Measurements from ENCODE around the gene FALEC.
A peak's percentile ranks its signal among the peaks of the same experiment; 100 is the strongest.

The FALEC gene

DNA sequence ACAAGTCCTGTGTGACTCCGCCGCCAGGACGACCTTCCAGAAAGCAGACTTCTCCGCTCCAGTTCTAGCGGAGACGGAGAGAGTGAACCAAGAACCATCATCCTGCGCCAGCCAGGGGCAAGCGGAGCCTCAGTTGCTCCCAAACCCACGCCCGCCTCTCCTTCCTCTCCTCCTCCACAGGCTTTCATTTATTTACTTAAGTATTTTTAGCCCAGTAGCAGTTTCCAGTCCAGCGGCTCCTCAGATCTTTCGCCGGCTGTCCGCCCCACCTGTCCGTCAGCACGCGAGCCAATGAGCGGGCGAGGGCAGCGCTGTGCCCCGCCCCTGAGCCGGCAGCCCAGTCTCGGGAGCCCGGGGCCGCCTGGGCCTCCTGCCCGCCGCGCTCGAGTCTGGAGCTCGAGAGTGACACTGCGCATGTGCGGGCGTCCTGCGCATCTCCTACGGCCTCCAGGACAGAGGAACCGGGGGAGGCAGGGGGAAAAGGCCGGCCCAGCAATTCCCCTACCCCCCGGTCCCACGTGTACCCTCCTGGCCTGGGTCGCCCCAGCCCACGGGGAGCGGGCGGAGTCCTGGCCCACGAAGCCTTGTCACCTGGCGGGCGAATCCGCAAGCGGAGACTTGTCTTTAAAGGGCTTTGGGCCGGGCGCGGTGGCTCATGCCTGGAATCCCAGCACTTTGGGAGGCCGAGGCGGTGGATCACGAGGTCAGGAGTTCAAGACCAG is at the start of gene FALEC:
FALEC (plus strand) TSS at position 425 of the 722 bp plus-strand sequence.
- Histone ChIP-seq H3K4me1 (ENCODE audit: insufficient read depth, low read length) (peaks cover 11% of the 10 kb centered on the region), H3K9ac (ENCODE audit: low read length) (peak within 1 kb of the TSS; percentile 72), H3K4me3 (ENCODE audit: low read depth in 1 of 2, low read length in 2 of 2) (peak within 1 kb of the TSS; percentile 49 to 78), H3K27me3 (ENCODE audit: control insufficient read depth in 1 of 2, insufficient read depth in 2 of 2, low read length in 2 of 2) (no peaks in the 10 kb centered on the region), H3K27ac (ENCODE audit: low read depth, low read length) (peak within 1 kb of the TSS; percentile 90), H3K36me3 (ENCODE audit: insufficient read depth, low read length) (peaks cover 11% of the 10 kb centered on the region), H3K9me3 (ENCODE audit: low read length) (no peaks in the 10 kb centered on the region)

DNA sequence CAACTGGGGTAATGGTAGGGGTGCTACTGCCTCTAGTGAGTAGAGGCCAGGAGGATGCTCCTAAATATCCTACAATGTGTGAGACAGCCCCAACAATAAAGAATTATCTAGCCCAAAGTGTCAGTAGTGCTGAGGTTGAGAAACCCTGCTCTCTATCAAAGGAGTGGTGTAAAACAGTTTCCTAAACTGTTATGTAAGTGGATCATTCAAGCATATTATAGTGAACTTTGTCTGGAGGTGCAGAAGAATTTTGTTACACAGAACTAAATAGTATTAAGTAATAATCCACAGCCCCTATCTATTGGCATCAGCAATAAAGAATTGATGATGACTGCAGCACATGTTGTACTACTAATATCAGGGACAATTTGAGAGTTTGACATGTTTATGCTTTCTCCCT is 48.6 kb upstream of the FALEC start:
- Histone ChIP-seq H3K36me3 (ENCODE audit: insufficient read depth, low read length) (peaks cover 48% of the 10 kb centered on the region), H3K9me3 (ENCODE audit: low read length) (no peaks in the 10 kb centered on the region), H3K27me3 (ENCODE audit: control insufficient read depth in 1 of 2, insufficient read depth in 2 of 2, low read length in 2 of 2) (no peaks in the 10 kb centered on the region), H3K27ac (ENCODE audit: low read depth, low read length) (no peak overlapping the region), H3K4me3 (ENCODE audit: low read depth in 1 of 2, low read length in 2 of 2) (no peak overlapping the region), H3K4me1 (ENCODE audit: insufficient read depth, low read length) (no peaks in the 10 kb centered on the region), H3K9ac (ENCODE audit: low read length) (no peak overlapping the region)

DNA sequence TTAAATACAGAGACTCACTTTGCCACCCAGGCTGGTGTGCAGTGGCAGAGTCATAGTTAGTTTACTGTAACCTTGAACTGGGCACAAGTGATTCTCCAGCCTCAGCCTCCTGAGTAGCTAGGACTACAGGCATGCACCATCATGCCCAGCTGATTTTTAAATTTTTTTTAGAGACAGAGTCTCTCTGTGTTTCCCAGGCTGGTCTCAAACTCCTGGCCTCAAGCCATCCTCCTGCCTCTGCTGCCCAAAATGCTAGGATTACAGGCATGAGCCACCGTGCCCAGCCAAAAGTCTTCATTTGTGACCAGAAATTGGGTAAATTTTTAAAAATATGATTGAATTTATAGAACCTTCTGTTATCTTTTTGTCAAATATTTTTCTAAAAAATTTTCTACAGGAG is 46.3 kb upstream of the FALEC start:
- no peaks in the 10 kb centered on the region for H3K4me1 ChIP-seq (ENCODE audit: insufficient read depth, low read length)
- no peaks in the 10 kb centered on the region for H3K27me3 ChIP-seq (ENCODE audit: control insufficient read depth in 1 of 2, insufficient read depth in 2 of 2, low read length in 2 of 2)
- H3K27ac ChIP-seq (ENCODE audit: low read depth, low read length): no peak overlapping the region
- no peak overlapping the region for H3K9ac ChIP-seq (ENCODE audit: low read length)
- H3K36me3 ChIP-seq (ENCODE audit: insufficient read depth, low read length): peaks cover 59% of the 10 kb centered on the region
- no peaks in the 10 kb centered on the region for H3K9me3 ChIP-seq (ENCODE audit: low read length)
- H3K4me3 ChIP-seq (ENCODE audit: low read depth in 1 of 2, low read length in 2 of 2): no peak overlapping the region

DNA sequence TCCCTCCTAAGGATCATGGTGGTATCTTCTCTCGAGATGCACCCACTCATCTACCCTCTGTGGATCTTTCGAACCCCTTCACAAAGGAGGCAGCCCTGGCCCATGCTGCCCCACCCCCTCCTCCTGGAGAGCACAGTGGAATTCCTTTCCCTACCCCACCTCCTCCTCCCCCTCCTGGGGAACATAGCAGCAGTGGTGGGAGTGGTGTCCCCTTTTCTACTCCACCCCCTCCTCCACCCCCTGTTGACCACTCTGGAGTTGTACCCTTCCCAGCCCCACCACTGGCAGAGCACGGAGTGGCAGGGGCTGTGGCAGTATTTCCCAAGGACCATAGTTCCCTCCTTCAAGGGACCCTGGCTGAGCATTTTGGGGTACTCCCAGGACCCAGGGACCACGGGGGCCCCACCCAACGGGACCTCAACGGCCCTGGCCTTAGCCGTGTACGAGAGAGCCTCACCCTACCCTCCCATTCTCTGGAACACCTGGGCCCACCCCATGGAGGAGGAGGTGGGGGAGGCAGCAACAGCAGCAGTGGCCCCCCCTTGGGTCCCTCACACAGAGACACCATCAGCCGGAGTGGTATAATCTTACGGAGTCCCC is 42.9 kb upstream of the FALEC start:
- Histone ChIP-seq H3K4me3 (ENCODE audit: low read depth in 1 of 2, low read length in 2 of 2) (no peak overlapping the region), H3K9ac (ENCODE audit: low read length) (no peak overlapping the region), H3K9me3 (ENCODE audit: low read length) (no peaks in the 10 kb centered on the region), H3K4me1 (ENCODE audit: insufficient read depth, low read length) (peaks cover 8% of the 10 kb centered on the region), H3K36me3 (ENCODE audit: insufficient read depth, low read length) (peaks cover 33% of the 10 kb centered on the region), H3K27ac (ENCODE audit: low read depth, low read length) (no peak overlapping the region), H3K27me3 (ENCODE audit: control insufficient read depth in 1 of 2, insufficient read depth in 2 of 2, low read length in 2 of 2) (no peaks in the 10 kb centered on the region)

- no peaks in the 10 kb centered on the region for H3K9me3 ChIP-seq (ENCODE audit: low read length)
- no peak overlapping the region for H3K27ac ChIP-seq (ENCODE audit: low read depth, low read length)
- H3K4me1 ChIP-seq (ENCODE audit: insufficient read depth, low read length): peaks cover 9% of the 10 kb centered on the region
- no peak overlapping the region for H3K9ac ChIP-seq (ENCODE audit: low read length)
- H3K27me3 ChIP-seq (ENCODE audit: control insufficient read depth in 1 of 2, insufficient read depth in 2 of 2, low read length in 2 of 2): no peaks in the 10 kb centered on the region
- H3K4me3 ChIP-seq (ENCODE audit: low read depth in 1 of 2, low read length in 2 of 2): no peak overlapping the region
- peaks cover 31% of the 10 kb centered on the region for H3K36me3 ChIP-seq (ENCODE audit: insufficient read depth, low read length)
Observed at GRCh38 chr1:150473659-150474058, 41.9 kb upstream of the FALEC start.

DNA sequence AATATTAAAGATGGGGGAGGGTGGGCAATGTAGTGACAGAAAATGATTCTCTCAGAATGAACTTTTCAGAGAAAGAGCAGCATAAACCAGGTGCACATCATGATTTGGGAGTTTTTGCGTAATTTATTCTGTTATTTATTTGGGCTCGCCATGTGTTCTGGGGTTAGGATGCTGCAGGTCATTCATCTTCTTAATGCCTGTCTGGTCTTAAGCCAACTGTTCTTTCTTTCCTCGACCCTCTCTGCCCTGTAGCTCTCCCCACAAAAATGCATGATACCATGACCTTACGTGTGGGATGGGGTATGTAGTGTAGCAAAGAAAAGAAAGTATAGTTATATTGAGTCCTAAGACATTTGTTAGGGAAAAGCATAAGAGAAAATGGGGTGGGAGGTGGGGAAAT is 40.7 kb upstream of the FALEC start:
- Histone ChIP-seq H3K9ac (ENCODE audit: low read length) (no peak overlapping the region), H3K4me3 (ENCODE audit: low read depth in 1 of 2, low read length in 2 of 2) (no peak overlapping the region), H3K27me3 (ENCODE audit: control insufficient read depth in 1 of 2, insufficient read depth in 2 of 2, low read length in 2 of 2) (no peaks in the 10 kb centered on the region), H3K36me3 (ENCODE audit: insufficient read depth, low read length) (peaks cover 31% of the 10 kb centered on the region), H3K9me3 (ENCODE audit: low read length) (no peaks in the 10 kb centered on the region), H3K4me1 (ENCODE audit: insufficient read depth, low read length) (peaks cover 9% of the 10 kb centered on the region), H3K27ac (ENCODE audit: low read depth, low read length) (no peak overlapping the region)

GRCh38 chr1:150476754-150477153 is 38.8 kb upstream of the FALEC start:
- no peaks in the 10 kb centered on the region for H3K27me3 ChIP-seq (ENCODE audit: control insufficient read depth in 1 of 2, insufficient read depth in 2 of 2, low read length in 2 of 2)
- peaks cover 9% of the 10 kb centered on the region for H3K4me1 ChIP-seq (ENCODE audit: insufficient read depth, low read length)
- peaks cover 14% of the 10 kb centered on the region for H3K36me3 ChIP-seq (ENCODE audit: insufficient read depth, low read length)
- H3K9ac ChIP-seq (ENCODE audit: low read length): no peak overlapping the region
- no peak overlapping the region for H3K27ac ChIP-seq (ENCODE audit: low read depth, low read length)
- H3K4me3 ChIP-seq (ENCODE audit: low read depth in 1 of 2, low read length in 2 of 2): no peak overlapping the region
- H3K9me3 ChIP-seq (ENCODE audit: low read length): no peaks in the 10 kb centered on the region

GRCh38 chr1:150477320-150477719 is 38.2 kb upstream of the FALEC start:
- no peak overlapping the region for H3K27ac ChIP-seq (ENCODE audit: low read depth, low read length)

DNA sequence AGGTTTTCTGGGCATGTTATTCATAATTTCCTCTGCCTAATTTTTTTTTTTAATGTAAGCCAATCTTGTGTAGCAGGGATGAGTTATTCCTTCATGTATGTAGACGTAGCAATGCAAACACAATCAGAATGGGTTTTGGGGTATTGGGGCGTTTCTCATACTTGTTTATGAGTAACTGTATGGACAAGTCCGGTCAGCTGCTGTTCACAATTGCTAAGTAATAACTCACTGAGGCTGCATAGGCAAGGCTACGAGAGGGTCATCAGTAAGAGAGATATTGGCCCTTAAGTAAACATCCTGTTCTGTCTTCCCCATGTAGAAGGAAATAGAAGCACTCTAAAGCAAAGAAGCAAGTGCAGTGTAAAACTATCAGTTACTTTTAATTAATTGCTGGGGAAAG is 37.8 kb upstream of the FALEC start:
- no peak overlapping the region for H3K9ac ChIP-seq (ENCODE audit: low read length)
- H3K9me3 ChIP-seq (ENCODE audit: low read length): no peaks in the 10 kb centered on the region
- H3K27me3 ChIP-seq (ENCODE audit: control insufficient read depth in 1 of 2, insufficient read depth in 2 of 2, low read length in 2 of 2): no peaks in the 10 kb centered on the region
- peaks cover 4% of the 10 kb centered on the region for H3K36me3 ChIP-seq (ENCODE audit: insufficient read depth, low read length)
- H3K27ac ChIP-seq (ENCODE audit: low read depth, low read length): no peak overlapping the region
- H3K4me3 ChIP-seq (ENCODE audit: low read depth in 1 of 2, low read length in 2 of 2): no peak overlapping the region
- H3K4me1 ChIP-seq (ENCODE audit: insufficient read depth, low read length): peaks cover 9% of the 10 kb centered on the region

More at GRCh38 chr1:150477320-150477719, 38.2 kb upstream of the FALEC start:
- Histone ChIP-seq H3K27me3 (ENCODE audit: control insufficient read depth in 1 of 2, insufficient read depth in 2 of 2, low read length in 2 of 2) (no peaks in the 10 kb centered on the region), H3K36me3 (ENCODE audit: insufficient read depth, low read length) (peaks cover 8% of the 10 kb centered on the region), H3K4me3 (ENCODE audit: low read depth in 1 of 2, low read length in 2 of 2) (no peak overlapping the region), H3K9ac (ENCODE audit: low read length) (no peak overlapping the region), H3K9me3 (ENCODE audit: low read length) (no peaks in the 10 kb centered on the region), H3K4me1 (ENCODE audit: insufficient read depth, low read length) (peaks cover 9% of the 10 kb centered on the region)

GRCh38 chr1:150479370-150479769 is 36.2 kb upstream of the FALEC start:
- Histone ChIP-seq H3K4me3 (ENCODE audit: low read depth in 1 of 2, low read length in 2 of 2) (no peak overlapping the region), H3K4me1 (ENCODE audit: insufficient read depth, low read length) (peaks cover 9% of the 10 kb centered on the region), H3K36me3 (ENCODE audit: insufficient read depth, low read length) (no peaks in the 10 kb centered on the region), H3K27me3 (ENCODE audit: control insufficient read depth in 1 of 2, insufficient read depth in 2 of 2, low read length in 2 of 2) (no peaks in the 10 kb centered on the region), H3K9me3 (ENCODE audit: low read length) (no peaks in the 10 kb centered on the region), H3K9ac (ENCODE audit: low read length) (no peak overlapping the region), H3K27ac (ENCODE audit: low read depth, low read length) (no peak overlapping the region)

DNA sequence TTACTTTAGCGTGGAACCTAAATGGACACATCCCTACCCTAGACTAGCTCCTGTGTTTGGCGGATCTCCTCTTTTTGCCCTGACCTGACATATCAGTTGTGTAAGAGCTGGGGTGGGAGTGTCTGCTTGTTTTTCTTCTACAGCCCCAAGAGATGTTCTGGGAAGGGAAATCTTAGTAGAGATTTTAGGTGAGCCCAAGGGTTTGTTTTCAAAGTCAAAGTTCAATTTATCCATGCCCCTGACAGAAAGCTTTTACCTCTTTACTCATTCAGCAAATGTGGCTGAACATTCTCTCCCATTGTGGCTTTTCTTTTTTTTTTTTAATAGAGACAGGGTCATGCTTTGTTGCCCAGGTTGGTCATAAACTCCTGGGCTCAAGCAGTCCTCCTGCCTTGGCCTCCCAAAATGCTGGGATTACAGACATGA is 35.6 kb upstream of the FALEC start:
- Histone ChIP-seq H3K9me3 (ENCODE audit: low read length) (no peaks in the 10 kb centered on the region), H3K4me3 (ENCODE audit: low read depth in 1 of 2, low read length in 2 of 2) (no peak overlapping the region), H3K36me3 (ENCODE audit: insufficient read depth, low read length) (no peaks in the 10 kb centered on the region), H3K4me1 (ENCODE audit: insufficient read depth, low read length) (peaks cover 9% of the 10 kb centered on the region), H3K9ac (ENCODE audit: low read length) (no peak overlapping the region), H3K27ac (ENCODE audit: low read depth, low read length) (no peak overlapping the region), H3K27me3 (ENCODE audit: control insufficient read depth in 1 of 2, insufficient read depth in 2 of 2, low read length in 2 of 2) (no peaks in the 10 kb centered on the region)

GRCh38 chr1:150484431-150484830 is 31.1 kb upstream of the FALEC start:
- Histone ChIP-seq H3K27ac (ENCODE audit: low read depth, low read length) (no peak overlapping the region), H3K9ac (ENCODE audit: low read length) (no peak overlapping the region), H3K4me3 (ENCODE audit: low read depth in 1 of 2, low read length in 2 of 2) (no peak overlapping the region), H3K27me3 (ENCODE audit: control insufficient read depth in 1 of 2, insufficient read depth in 2 of 2, low read length in 2 of 2) (no peaks in the 10 kb centered on the region), H3K9me3 (ENCODE audit: low read length) (no peaks in the 10 kb centered on the region), H3K36me3 (ENCODE audit: insufficient read depth, low read length) (peaks cover 8% of the 10 kb centered on the region), H3K4me1 (ENCODE audit: insufficient read depth, low read length) (peaks cover 11% of the 10 kb centered on the region)
